Activated CD8-positive, alpha-beta T cell treated with anti-CD3 and anti-CD28 coated beads, Interleukin-2, amount 10 ng/mL, durations not matched to agents 7 days and 5 days (primary cell): Measurements from ENCODE around the gene NFIC. TPM values are rescaled to one million over a fixed set of nuclear protein-coding genes. Genes with fewer than 3 reads are reported as not detected.

ENCODE experiments used
- ATAC-seq: fragments of 150-1000 bp; cut with Tn5 transposase; one replicate; pipeline ENCODE4 v1.10.0; 2021; ENCODE audit warnings: moderate library complexity
- CTCF ChIA-PET: fragments of 350-600 bp; sonication (Branson Sonifier 250); formaldehyde crosslinking; loops from one replicate; lab custom pipeline; 2021; ENCODE audit warnings: antibody characterized with exemption; lab: Charles Lee
- POLR2A ChIA-PET: fragments of 350-600 bp; sonication (Branson Sonifier 250); formaldehyde crosslinking; loops from one replicate; lab custom pipeline; 2021; ENCODE audit warnings: antibody characterized with exemption; lab: Charles Lee
- DNase-seq: peaks from one replicate; pipeline ENCODE4 v3.0.0-alpha.2; 2020
- H3K27ac Mint-ChIP-seq: one replicate; pipeline ENCODE4 v1.8.0; 2021; ENCODE audit warnings: mild to moderate bottlenecking, mixed read lengths
- H3K27me3 Mint-ChIP-seq: one replicate; pipeline ENCODE4 v1.8.0; 2021; ENCODE audit warnings: low read depth, mixed read lengths
- H3K36me3 Mint-ChIP-seq: one replicate; pipeline ENCODE4 v1.8.0; 2021; ENCODE audit warnings: low read depth, mixed read lengths
- H3K4me1 Mint-ChIP-seq: one replicate; pipeline ENCODE4 v1.8.0; 2021; ENCODE audit warnings: low read depth, mixed read lengths
- H3K4me3 Mint-ChIP-seq: one replicate; pipeline ENCODE4 v1.8.0; 2021; ENCODE audit warnings: mild to moderate bottlenecking, mixed read lengths
- H3K9me3 Mint-ChIP-seq: one replicate; pipeline ENCODE4 v1.8.0; 2022; ENCODE audit warnings: mixed read lengths; ENCODE audit not compliant: insufficient read depth
- total RNA-seq, 2 experiments: library from RNA; stranded (reverse); gene quantifications; one replicate each; pipeline ENCODE4 v1.2.3, GENCODE V29; 2021

The NFIC gene
- total RNA-seq, 2 experiments from 2014 or later, result 13.4 to 14.0 TPM

DNA sequence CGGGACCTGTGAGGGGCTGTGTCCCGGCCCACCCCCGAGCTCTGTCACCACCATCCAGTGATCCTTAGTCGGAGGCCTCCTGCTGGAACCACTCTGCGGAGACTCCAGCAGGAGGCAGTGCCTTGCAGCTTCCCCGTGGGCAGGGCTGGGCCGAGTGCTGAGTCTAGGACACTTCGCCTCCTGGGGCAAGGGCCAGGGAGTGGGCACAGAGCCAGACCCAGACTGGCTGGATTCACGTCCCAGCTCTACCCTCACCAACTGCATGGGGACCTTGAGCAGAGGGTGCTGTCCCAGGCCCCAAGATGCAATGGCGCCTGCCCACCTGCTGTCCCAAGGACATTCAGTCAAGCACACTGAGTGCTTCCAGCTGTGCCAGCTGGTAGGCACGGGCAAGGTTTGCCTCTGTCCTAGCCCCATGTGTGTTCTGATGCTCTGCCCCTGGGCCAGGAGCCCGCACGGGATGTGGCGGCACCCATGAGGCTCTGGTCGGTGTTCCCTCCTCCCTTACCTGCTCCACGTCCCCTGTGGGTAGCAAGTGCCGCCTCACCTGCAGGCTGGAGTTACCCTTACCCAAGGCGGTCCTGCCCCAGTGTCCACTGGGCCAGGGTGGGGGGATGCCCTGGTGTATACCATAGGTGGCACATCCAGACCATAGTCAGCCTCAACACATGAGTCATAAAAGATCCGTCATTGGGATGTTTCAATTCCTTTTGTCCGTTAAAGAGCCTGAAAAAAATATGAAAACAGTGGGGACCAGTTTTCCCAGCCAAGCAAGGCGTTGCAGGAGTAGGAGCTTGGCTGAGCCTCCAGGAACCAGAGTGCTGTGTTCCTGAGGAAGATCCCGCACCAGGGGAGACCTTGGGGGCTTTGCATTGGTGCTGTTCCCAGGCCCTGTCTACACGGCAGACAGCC lies 147.1 kb downstream of the NFIC start:
- no peak overlapping the region for H3K27ac Mint-ChIP-seq
- H3K4me3 Mint-ChIP-seq, result no peak overlapping the region
- H3K27me3 Mint-ChIP-seq, result no peaks in the 10 kb centered on the region
- no peaks in the 10 kb centered on the region for H3K9me3 Mint-ChIP-seq
- POLR2A ChIA-PET, result no interaction called here
- ATAC-seq, result no peak
- DNase-seq, result no peak
- H3K36me3 Mint-ChIP-seq, result peaks cover 22% of the 10 kb centered on the region
- peaks cover 41% of the 10 kb centered on the region for H3K4me1 Mint-ChIP-seq
- CTCF ChIA-PET, result no interaction called here

DNA sequence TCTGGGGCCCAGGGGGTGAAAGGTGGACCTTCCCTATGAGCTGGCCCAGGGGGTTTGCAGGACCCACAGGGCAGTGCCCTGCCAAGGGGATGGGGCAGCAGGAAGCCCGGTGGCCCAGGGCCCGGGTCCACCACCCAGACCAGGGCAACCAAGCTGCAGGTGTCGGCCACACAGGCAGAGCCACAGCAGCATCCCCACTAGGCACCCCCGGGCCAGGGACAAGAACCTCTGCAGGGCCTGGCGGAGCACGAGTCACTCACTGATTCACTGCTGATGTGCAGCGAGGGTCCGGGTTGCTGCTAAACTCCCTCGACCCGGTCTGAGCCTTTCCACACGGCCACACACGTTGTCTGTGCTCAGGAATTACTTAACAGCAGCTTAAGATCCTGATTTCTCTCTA lies 148.5 kb downstream of the NFIC start:
- H3K9me3 Mint-ChIP-seq, result no peaks in the 10 kb centered on the region
- H3K4me3 Mint-ChIP-seq, result no peak overlapping the region
- no peaks in the 10 kb centered on the region for H3K27me3 Mint-ChIP-seq
- CTCF ChIA-PET, result interaction anchor here (1.0 kb wide), 1 partner anchor 210 kb away, joined by 3 read pairs; no protein-coding TSS in a partner anchor
- DNase-seq (no peak), ATAC-seq (no peak)
- POLR2A ChIA-PET, result no interaction called here
- no peak overlapping the region for H3K27ac Mint-ChIP-seq
- peaks cover 13% of the 10 kb centered on the region for H3K36me3 Mint-ChIP-seq
- H3K4me1 Mint-ChIP-seq, result peaks cover 28% of the 10 kb centered on the region

DNA sequence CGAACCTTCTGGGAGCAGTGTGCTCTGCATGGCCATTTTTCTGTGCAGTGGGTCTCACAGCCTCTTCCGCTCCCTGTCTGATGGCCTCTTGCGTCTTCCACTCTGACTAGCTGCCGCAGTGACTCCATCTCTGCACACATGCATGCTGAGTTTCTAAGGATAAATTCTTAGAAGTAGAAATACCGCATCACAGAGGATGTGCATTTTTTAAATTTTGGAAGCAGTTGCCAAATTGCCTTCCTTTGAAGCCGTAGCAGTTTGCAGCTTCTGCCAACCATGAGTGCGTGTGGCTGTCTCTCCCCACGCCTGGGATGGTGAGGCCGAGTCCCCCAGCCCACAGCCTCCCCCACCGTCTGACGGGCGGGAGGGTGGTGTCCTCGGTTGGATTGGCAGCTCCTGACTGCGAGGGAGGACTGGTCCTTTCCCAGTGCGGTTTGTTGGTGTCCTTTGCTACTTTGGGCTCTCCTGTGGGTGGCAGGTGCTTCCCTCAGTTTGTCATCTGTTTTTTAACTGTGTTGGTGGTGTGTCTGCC lies 149.6 kb downstream of the NFIC start:
- ChIA-PET POLR2A (no interaction called here), CTCF (no interaction called here)
- ATAC-seq (no peak), DNase-seq (no peak)
- peaks cover 9% of the 10 kb centered on the region for H3K36me3 Mint-ChIP-seq
- peak overlapping the region; percentile 16 for H3K27ac Mint-ChIP-seq
- H3K27me3 Mint-ChIP-seq, result no peaks in the 10 kb centered on the region
- no peaks in the 10 kb centered on the region for H3K9me3 Mint-ChIP-seq
- H3K4me3 Mint-ChIP-seq, result no peak overlapping the region
- H3K4me1 Mint-ChIP-seq, result peaks cover 26% of the 10 kb centered on the region

DNA sequence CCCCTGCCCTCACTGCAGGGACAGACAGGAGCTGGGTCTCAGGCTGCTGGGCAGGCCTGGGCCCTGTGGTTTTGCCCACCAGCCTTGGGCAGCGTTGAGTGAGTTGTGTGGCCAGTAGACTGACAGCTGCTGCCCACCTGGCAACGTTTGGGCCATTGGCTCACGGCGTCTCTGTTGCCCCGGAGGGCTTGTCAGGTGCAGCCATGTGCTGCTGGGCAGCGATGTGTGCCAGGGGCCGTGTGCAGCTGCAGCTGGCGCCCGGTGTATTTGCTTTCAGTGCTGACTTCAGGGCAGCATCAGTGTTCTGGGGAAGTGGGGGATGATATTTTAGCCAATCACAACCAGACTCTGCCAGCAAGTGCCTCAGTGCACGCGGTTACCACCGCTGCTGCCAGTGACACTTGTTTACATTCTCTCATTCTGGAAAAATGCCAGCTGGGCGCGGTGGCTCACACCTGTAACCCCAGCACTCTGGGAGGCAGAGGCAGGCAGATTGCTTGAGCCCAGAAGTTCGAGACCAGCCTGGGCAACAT lies 150.4 kb downstream of the NFIC start:
- H3K9me3 Mint-ChIP-seq, result no peaks in the 10 kb centered on the region
- ChIA-PET POLR2A (interaction anchor here (0.8 kb wide), 1 partner anchor 187 kb away, joined by 3 read pairs; no protein-coding TSS in a partner anchor), CTCF (interaction anchor here (0.5 kb wide), 1 partner anchor 32 kb away, joined by 3 read pairs; no protein-coding TSS in a partner anchor)
- H3K36me3 Mint-ChIP-seq, result peaks cover 13% of the 10 kb centered on the region
- H3K4me3 Mint-ChIP-seq, result no peak overlapping the region
- ATAC-seq, result no peak
- peak; percentile 33 for DNase-seq
- H3K27me3 Mint-ChIP-seq, result no peaks in the 10 kb centered on the region
- no peak overlapping the region for H3K27ac Mint-ChIP-seq
- peaks cover 28% of the 10 kb centered on the region for H3K4me1 Mint-ChIP-seq

DNA sequence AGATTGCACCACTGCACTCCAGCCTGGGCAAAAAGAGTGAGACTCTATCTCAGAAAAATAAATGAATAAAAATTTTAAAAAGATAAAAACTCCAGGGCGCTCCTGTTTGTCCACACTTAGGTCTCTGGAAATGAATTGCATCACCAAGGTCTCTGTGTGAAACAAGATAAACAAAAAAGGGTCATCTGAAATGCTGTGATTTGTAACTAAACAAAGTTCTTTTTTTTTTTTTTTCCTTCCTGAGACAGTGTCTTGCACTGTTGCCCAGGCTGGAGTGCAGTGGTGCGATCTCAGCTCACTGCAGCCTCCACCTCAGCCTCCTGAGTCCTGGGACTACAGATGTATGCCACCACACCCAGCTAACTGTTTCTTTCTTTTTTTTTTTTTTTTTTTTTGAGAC lies 151.3 kb downstream of the NFIC start:
- ChIA-PET CTCF (no interaction called here), POLR2A (no interaction called here)
- no peaks in the 10 kb centered on the region for H3K9me3 Mint-ChIP-seq
- peaks cover 28% of the 10 kb centered on the region for H3K4me1 Mint-ChIP-seq
- H3K27ac Mint-ChIP-seq, result no peak overlapping the region
- ATAC-seq, result no peak
- no peaks in the 10 kb centered on the region for H3K27me3 Mint-ChIP-seq
- no peak for DNase-seq
- H3K36me3 Mint-ChIP-seq, result peaks cover 16% of the 10 kb centered on the region
- H3K4me3 Mint-ChIP-seq, result no peak overlapping the region

DNA sequence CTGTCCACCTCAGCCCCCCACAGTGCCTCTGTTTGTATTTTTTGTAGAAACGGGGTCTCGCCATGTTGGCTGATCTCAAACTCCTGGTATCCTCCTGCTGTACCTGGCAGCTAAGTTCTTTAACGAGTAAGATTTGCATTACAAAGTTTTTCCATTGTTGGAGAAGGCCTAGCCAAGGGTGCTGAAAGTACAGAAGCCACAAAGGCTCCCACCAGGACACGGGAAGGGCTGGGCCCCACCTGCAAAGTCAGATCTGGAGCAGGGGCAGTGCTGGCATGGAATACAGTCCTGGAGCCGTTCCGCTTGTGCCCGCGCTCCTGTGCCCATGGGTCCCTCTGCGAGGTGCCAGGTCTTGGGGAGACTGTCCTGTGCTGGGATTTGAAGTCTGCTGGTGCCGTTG lies 151.9 kb downstream of the NFIC start:
- ChIA-PET POLR2A (no interaction called here), CTCF (no interaction called here)
- H3K36me3 Mint-ChIP-seq, result peaks cover 16% of the 10 kb centered on the region
- H3K4me1 Mint-ChIP-seq, result peaks cover 28% of the 10 kb centered on the region
- H3K4me3 Mint-ChIP-seq, result no peak overlapping the region
- no peak for ATAC-seq
- no peaks in the 10 kb centered on the region for H3K9me3 Mint-ChIP-seq
- H3K27ac Mint-ChIP-seq, result no peak overlapping the region
- no peaks in the 10 kb centered on the region for H3K27me3 Mint-ChIP-seq
- DNase-seq, result no peak

DNA sequence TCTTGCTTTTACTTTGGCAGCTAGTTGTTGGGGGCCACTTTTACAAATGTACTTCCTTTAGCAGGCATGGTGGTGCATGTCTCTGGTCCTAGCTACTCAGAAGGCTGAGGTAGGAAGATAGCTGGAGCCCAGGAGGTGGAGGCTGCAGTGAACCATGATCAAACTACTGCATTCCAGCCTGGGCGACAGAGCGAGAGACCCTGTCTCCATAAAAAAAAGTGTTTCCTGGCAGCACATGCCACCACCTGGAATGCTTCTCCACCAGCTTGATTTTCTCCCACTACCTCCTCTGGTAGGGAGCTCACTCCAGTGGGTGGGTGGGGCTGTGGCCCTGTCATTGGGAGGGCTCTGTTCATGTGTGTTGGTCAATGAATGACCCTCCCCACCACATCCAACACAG lies 152.3 kb downstream of the NFIC start:
- no peak overlapping the region for H3K27ac Mint-ChIP-seq
- ATAC-seq (no peak), DNase-seq (no peak)
- peaks cover 28% of the 10 kb centered on the region for H3K4me1 Mint-ChIP-seq
- H3K27me3 Mint-ChIP-seq, result no peaks in the 10 kb centered on the region
- POLR2A ChIA-PET, result no interaction called here
- no peaks in the 10 kb centered on the region for H3K9me3 Mint-ChIP-seq
- H3K4me3 Mint-ChIP-seq, result no peak overlapping the region
- CTCF ChIA-PET, result no interaction called here
- H3K36me3 Mint-ChIP-seq, result peaks cover 16% of the 10 kb centered on the region

Other genes with a start within 250 kb of the NFIC start
- 10 to 100 TPM; 23.8 to 24.5 TPM for gene GNA15, start 230.6 kb upstream of the NFIC start, total RNA-seq
- 100 to 1,000 TPM; 140 TPM for gene S1PR4, start 187.8 kb upstream of the NFIC start, total RNA-seq
- gene NCLN, start 180.7 kb upstream of the NFIC start, total RNA-seq, result 10 to 100 TPM; 66.3 to 67.3 TPM
- gene CELF5, start 141.9 kb upstream of the NFIC start, total RNA-seq, result under 1 TPM; 0.55 to 0.61 TPM
- 1 to 10 TPM; 2.5 to 3.5 TPM for gene SMIM24, start 113.9 kb downstream of the NFIC start, total RNA-seq
- gene SMIM44, start 116.9 kb downstream of the NFIC start, total RNA-seq, result not detected
- 10 to 100 TPM; 14.6 to 16.1 TPM for gene DOHH, start 134.1 kb downstream of the NFIC start, total RNA-seq
- 10 to 100 TPM; 72.7 to 81.6 TPM for gene FZR1, start 139.7 kb downstream of the NFIC start, total RNA-seq
- gene TEKTIP1, start 172.6 kb downstream of the NFIC start, total RNA-seq, result 1 to 10 TPM; 8.3 to 9.4 TPM
- gene MFSD12, start 191.0 kb downstream of the NFIC start, total RNA-seq, result 10 to 100 TPM; 61.0 to 63.5 TPM
- gene HMG20B, start 206.4 kb downstream of the NFIC start, total RNA-seq, result 10 to 100 TPM; 45.0 to 51.2 TPM
- under 1 TPM; 0.26 to 0.31 TPM for gene GIPC3, start 218.9 kb downstream of the NFIC start, total RNA-seq
- 1 to 10 TPM; 2.6 to 2.8 TPM for gene TBXA2R, start 240.3 kb downstream of the NFIC start, total RNA-seq